ENCODE data around the gene CNTN2.

The CNTN2 gene

DNA sequence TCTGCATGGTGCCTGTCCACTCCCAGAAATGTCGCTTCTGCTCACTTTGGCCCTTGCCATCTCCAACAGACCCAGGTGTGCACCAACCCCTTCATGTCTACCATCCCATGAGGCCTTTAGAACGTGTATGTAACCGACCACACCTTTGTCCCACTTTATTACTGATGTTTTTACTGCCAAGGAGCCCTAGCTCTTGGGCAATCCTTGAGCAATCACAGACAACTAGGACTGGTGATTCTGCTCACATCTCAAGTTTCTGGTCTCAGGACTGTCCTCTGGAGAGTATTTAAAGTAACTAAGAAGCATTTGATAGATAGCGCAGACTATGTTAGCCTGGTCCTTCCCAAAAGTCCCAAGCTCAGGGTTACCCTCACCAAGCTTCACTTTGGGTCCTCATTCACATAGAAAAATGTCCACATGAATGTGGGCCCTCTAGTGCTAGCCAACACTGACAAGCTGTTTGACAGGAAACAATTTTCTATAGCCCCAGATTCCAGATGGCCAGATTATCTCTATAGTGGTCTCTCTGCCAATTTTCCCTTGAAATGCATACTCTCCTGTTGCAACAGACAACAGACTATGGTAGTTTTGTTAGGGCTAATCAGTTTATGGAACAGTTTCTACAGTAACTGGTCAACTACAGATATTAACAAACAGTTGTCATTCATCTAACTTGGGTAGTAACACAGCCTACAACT, 48.2 kb downstream of the CNTN2 start:
- peaks cover 57% of the 10 kb centered on the region for H3K36me3 Mint-ChIP-seq
- no peak overlapping the region for H3K4me3 Mint-ChIP-seq
- no peaks in the 10 kb centered on the region for H3K4me1 Mint-ChIP-seq
- H3K27me3 Mint-ChIP-seq: no peaks in the 10 kb centered on the region
- ATAC-seq: no peak
- no peaks in the 10 kb centered on the region for H3K9me3 Mint-ChIP-seq
- H3K27ac Mint-ChIP-seq: no peak overlapping the region

DNA sequence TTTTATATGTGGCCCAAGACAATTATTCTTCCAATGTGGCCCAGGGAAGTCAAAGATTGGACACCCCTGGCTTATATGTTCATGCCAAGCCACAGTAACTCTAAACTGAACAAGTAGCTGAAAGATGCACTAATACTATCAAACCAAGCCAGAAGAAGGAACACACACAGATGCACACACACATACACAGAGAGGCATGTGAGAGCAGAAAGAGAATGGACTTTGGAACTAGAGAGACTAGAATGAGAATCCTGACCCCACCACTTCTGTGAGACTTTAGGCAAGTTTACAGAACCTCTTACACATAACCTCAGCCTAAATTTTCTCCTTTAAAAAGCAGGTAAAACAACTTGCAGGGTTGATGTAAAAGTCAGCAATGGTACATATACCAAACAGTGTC, 52.4 kb downstream of the CNTN2 start:
- H3K4me1 Mint-ChIP-seq: no peaks in the 10 kb centered on the region
- no peaks in the 10 kb centered on the region for H3K9me3 Mint-ChIP-seq
- H3K27me3 Mint-ChIP-seq: no peaks in the 10 kb centered on the region
- H3K27ac Mint-ChIP-seq: no peak overlapping the region
- no peak for ATAC-seq
- no peak overlapping the region for H3K4me3 Mint-ChIP-seq
- peaks cover 62% of the 10 kb centered on the region for H3K36me3 Mint-ChIP-seq

DNA sequence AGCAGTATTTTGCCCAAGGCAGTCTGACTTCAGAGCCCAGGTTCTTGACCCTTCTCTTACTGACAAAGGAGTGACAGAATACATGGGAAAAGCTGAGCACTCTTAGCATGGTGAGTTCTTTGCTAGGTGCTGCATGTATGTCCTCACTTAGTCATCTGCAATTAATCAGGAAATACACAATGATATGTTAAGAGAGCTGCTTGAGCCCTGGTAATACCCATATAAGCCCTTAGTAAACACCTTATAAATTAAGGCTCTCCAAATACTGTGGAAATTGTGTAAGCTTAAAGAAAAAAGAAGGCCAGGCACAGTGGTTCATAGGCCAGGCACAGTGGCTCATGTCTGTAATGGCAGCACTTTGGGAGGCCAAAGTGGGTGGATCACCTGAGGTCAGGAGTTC, 55.2 kb downstream of the CNTN2 start:
- Mint-ChIP-seq H3K9me3 (no peaks in the 10 kb centered on the region), H3K36me3 (peaks cover 77% of the 10 kb centered on the region), H3K27me3 (no peaks in the 10 kb centered on the region), H3K27ac (no peak overlapping the region), H3K4me1 (no peaks in the 10 kb centered on the region), H3K4me3 (no peak overlapping the region)
- ATAC-seq: no peak

DNA sequence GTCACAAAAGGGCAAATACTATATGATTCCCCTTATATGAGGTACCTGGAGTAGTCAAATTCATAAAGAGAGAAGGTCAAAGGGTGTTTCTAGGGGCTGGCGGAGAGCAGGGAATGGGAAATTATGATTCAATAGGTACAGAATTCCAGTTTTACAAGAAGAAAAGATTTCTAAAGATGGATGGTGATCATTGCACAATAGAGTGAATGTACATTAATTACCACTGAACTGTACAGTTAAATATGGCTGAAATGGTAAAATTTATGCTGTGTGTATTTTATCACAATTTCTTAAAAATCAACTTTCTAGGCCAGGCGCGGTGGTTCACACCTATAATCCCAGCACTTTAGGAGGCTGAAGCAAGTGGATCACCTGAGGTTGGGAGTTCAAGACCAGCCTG, 59.4 kb downstream of the CNTN2 start:
- H3K27me3 Mint-ChIP-seq: no peaks in the 10 kb centered on the region
- no peak overlapping the region for H3K27ac Mint-ChIP-seq
- ATAC-seq: no peak

GRCh38 chr1:205107327-205107726, 64.3 kb downstream of the CNTN2 start:
- no peak for ATAC-seq
- no peaks in the 10 kb centered on the region for H3K27me3 Mint-ChIP-seq
- H3K27ac Mint-ChIP-seq: no peak overlapping the region
- H3K4me3 Mint-ChIP-seq: no peak overlapping the region
- H3K36me3 Mint-ChIP-seq: peaks cover 72% of the 10 kb centered on the region
- H3K4me1 Mint-ChIP-seq: peaks cover 29% of the 10 kb centered on the region
- H3K9me3 Mint-ChIP-seq: no peaks in the 10 kb centered on the region

More for the DNA sequence above, 59.4 kb downstream of the CNTN2 start:
- peaks cover 81% of the 10 kb centered on the region for H3K36me3 Mint-ChIP-seq
- H3K4me3 Mint-ChIP-seq: no peak overlapping the region
- H3K4me1 Mint-ChIP-seq: peaks cover 10% of the 10 kb centered on the region
- no peaks in the 10 kb centered on the region for H3K9me3 Mint-ChIP-seq

GRCh38 chr1:205108464-205108863, 65.5 kb downstream of the CNTN2 start:
- Mint-ChIP-seq H3K27ac (no peak overlapping the region), H3K4me3 (no peak overlapping the region), H3K27me3 (no peaks in the 10 kb centered on the region), H3K9me3 (no peaks in the 10 kb centered on the region), H3K36me3 (peaks cover 69% of the 10 kb centered on the region), H3K4me1 (peaks cover 33% of the 10 kb centered on the region)
- ATAC-seq: no peak

DNA sequence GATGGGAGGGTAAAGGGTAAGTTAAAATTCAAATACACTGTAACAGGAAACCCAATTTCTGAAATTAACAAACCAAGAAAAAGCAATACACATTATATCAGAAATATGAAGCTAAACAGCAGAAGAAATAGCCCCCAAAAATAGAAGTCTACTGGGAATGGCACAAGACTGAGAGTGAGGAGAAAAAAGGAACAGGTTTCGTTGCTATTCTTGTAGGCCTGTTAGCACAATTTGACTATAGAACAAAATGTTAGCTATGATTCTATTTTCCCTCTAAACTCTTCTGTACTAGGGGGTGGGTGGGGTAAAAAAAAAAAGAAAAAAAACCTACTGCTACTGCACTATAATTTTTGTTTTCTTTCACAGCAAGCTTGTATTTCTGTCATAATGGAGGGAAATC, 66.3 kb downstream of the CNTN2 start:
- Mint-ChIP-seq H3K27me3 (no peaks in the 10 kb centered on the region), H3K27ac (peak overlapping the region; percentile 2), H3K36me3 (peaks cover 61% of the 10 kb centered on the region), H3K9me3 (no peaks in the 10 kb centered on the region), H3K4me3 (no peak overlapping the region), H3K4me1 (peaks cover 33% of the 10 kb centered on the region)
- no peak for ATAC-seq

GRCh38 chr1:205109711-205110110, 66.7 kb downstream of the CNTN2 start:
- no peaks in the 10 kb centered on the region for H3K9me3 Mint-ChIP-seq
- ATAC-seq: no peak
- peaks cover 33% of the 10 kb centered on the region for H3K4me1 Mint-ChIP-seq
- H3K27ac Mint-ChIP-seq: no peak overlapping the region
- no peak overlapping the region for H3K4me3 Mint-ChIP-seq
- H3K27me3 Mint-ChIP-seq: no peaks in the 10 kb centered on the region
- peaks cover 56% of the 10 kb centered on the region for H3K36me3 Mint-ChIP-seq

DNA sequence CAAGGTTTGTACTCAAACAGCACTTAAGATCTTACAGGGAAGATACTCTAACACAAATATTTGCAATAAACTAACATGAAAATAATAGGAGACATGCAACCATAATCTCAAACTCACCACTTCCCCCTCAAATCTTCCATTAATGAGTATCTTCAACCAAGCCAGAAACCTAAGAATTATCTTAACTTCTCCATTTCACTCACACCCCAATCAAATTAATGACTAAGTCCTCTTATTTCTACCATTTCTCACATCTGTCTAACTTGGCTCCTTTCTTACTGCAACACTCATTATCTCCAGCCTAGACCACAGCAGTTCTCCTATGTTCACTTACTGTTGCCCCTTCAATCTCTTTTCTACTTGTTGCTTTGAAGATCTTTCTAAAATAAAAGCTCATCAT, 68.3 kb downstream of the CNTN2 start:
- H3K4me3 Mint-ChIP-seq: no peak overlapping the region
- no peaks in the 10 kb centered on the region for H3K9me3 Mint-ChIP-seq
- peaks cover 43% of the 10 kb centered on the region for H3K36me3 Mint-ChIP-seq
- ATAC-seq: peak; percentile 70
- peaks cover 33% of the 10 kb centered on the region for H3K4me1 Mint-ChIP-seq
- no peaks in the 10 kb centered on the region for H3K27me3 Mint-ChIP-seq
- no peak overlapping the region for H3K27ac Mint-ChIP-seq

DNA sequence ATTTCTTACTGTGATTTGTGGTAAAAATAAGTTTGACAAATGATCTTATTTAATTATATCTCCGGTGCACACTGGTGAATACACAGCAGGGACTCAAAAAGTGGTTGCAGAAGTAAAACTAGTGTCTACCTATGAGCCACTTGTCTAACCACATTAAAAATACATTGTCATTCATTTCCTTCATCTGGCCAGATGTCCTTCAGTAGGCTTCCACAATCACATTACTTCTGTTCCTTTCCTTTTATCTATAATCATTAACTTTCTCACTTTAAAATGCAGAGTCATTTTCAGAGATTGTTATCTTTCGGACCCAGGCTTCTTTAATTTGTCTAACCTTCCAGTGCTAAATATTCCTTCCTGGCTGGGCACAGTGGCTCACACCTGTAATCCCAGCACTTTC, 75.7 kb downstream of the CNTN2 start:
- no peak overlapping the region for H3K4me3 Mint-ChIP-seq
- no peaks in the 10 kb centered on the region for H3K27me3 Mint-ChIP-seq
- no peak for ATAC-seq
- H3K4me1 Mint-ChIP-seq: peaks cover 47% of the 10 kb centered on the region
- H3K27ac Mint-ChIP-seq: no peak overlapping the region
- H3K9me3 Mint-ChIP-seq: no peaks in the 10 kb centered on the region
- H3K36me3 Mint-ChIP-seq: peaks cover 20% of the 10 kb centered on the region

- peak; percentile 99 for ATAC-seq
- Mint-ChIP-seq H3K36me3 (peaks cover 20% of the 10 kb centered on the region), H3K9me3 (no peaks in the 10 kb centered on the region), H3K27ac (peak within 1 kb of the TSS; percentile 99), H3K27me3 (no peaks in the 10 kb centered on the region), H3K4me3 (peak within 1 kb of the TSS; percentile 99), H3K4me1 (peaks cover 56% of the 10 kb centered on the region)
These were observed 78.9 kb downstream of the CNTN2 start, which contains the start of gene RBBP5 for GRCh38 chr1:205121660-205122488. TSS of gene RBBP5 (minus strand) at chr1:205121978. CDS start at chr1:205121873, 105 bp downstream.

DNA sequence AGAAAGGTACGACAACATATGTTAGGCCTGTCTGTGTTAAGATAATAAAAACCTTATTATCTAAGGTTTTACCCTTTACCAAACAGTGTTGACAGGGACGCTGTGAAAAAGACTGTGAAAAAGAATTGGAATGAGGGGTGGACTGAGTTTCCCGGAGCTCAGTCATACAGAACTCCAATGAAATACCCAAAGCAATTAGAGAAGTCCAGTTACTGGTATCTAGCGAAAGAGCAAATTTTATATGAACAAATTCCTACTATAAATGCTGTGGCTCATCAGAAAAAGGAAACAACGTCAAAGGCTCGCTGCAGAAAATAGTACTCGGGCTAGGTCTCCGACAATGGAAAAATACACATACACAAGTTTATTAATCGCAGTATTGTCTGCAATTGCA, 79.5 kb downstream of the CNTN2 start:
- Mint-ChIP-seq H3K4me1 (peaks cover 56% of the 10 kb centered on the region), H3K36me3 (peaks cover 20% of the 10 kb centered on the region), H3K4me3 (peak overlapping the region; percentile 99), H3K27ac (peak overlapping the region; percentile 99), H3K9me3 (no peaks in the 10 kb centered on the region), H3K27me3 (no peaks in the 10 kb centered on the region)
- no peak for ATAC-seq

DNA sequence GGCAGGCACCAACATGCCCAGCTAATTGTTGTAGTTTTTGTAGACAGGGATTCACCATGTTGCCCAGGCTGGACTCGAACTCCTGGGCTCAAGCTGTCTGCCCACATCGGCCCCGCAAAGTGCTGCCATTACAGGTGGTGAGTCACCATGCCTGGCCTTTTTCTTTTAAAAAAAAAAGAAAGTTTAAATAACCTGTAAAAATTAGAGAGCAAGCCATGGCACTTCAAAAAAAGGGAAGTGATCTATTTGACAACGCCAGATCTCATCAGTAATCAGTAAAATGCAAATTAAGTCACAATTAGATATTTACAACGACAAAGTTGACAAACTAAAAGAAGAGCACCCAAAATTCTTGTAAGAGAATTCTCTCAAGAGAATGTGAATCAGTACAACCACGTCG, 81.7 kb downstream of the CNTN2 start:
- Mint-ChIP-seq H3K9me3 (no peaks in the 10 kb centered on the region), H3K4me3 (peak overlapping the region; percentile 23), H3K4me1 (peaks cover 43% of the 10 kb centered on the region), H3K27me3 (no peaks in the 10 kb centered on the region), H3K27ac (peak overlapping the region; percentile 86), H3K36me3 (peaks cover 5% of the 10 kb centered on the region)
- ATAC-seq: peak; percentile 36

DNA sequence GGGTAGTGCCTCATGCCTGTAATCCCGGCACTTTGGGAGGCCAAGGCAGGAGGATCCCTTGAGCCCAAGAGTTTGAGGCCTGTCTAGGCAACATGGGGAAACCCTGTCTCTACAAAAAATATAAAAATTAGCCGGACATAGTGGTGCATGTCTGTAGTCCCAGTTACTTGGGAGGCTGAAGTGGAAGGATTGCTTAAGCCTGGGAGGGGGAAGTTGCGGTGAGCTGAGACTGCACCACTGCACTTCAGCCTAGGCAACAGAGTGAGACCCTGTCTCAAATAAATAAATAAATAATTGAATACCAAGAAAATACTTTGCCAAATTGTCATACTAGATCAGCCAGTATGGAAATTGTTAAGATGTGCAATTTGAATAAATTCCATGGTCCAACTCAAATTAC, 84.6 kb downstream of the CNTN2 start:
- ATAC-seq: no peak
- no peaks in the 10 kb centered on the region for H3K36me3 Mint-ChIP-seq
- no peak overlapping the region for H3K27ac Mint-ChIP-seq
- H3K27me3 Mint-ChIP-seq: no peaks in the 10 kb centered on the region
- no peak overlapping the region for H3K4me3 Mint-ChIP-seq
- peaks cover 17% of the 10 kb centered on the region for H3K4me1 Mint-ChIP-seq
- H3K9me3 Mint-ChIP-seq: no peaks in the 10 kb centered on the region

Data from stimulated activated memory B cell treated with anti-CD40 and anti-IgM and Interleukin-4, amounts not matched to agents 10 μg/mL and 1 μg/mL and 100 μg/mL, for 72 hours (primary cell).